OCI-LY7 (cell line): ENCODE results near the gene FGF2.

Experiments used
- EZH2phosphoT487 ChIP-seq: fragments of 200-600 bp; sonication (generic); IDR thresholded peaks from 2 replicates; pipeline ENCODE4 v1.6.1; 2018; ENCODE audit warnings: low read depth, borderline replicate concordance, mild to moderate bottlenecking, mixed run types, antibody characterized with exemption, low read length, moderate library complexity, mixed read lengths
- TF ChIP-seq, protein P1 (sequence below): fragments of 200-600 bp; sonication (generic); conservative IDR thresholded peaks from 2 replicates; pipeline ENCODE4 v1.5.1; 2014; ENCODE audit warnings: mild to moderate bottlenecking, antibody characterized with exemption, low read length, moderate library complexity, mixed read lengths

DNA sequence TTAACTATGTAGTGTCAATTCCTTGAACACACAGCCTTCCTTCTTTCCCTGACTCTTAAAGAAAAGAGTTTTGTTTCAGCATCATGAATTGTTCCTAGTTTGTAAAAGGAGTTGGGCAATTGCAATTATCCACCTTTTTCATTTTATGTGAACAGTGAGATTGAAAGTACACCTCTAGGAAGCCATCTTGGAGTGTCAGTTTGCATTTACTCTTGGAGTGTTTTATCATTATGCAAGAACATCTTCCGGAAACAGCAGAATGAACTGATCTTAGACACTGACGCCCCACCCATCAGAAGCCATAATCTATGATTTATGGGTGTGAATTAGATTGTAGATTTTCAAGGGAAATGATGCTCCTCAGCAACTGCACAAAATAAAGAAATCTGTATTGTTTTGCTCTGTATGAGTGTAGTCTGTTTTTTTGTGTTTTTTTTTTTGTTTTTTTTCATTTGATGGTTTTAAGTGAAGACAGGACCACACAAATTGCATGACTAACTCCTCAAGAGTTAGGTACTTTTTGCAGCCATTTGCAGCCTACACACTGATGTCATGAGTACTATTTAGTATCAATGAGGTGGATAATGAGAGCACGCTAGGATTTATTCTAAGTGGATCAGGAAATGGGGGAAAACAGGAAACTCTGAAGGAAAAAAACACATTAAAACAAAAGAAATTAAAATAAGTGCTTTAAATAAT is 19.5 kb upstream of the FGF2 start:
- TF ChIP-seq, protein P1, sequence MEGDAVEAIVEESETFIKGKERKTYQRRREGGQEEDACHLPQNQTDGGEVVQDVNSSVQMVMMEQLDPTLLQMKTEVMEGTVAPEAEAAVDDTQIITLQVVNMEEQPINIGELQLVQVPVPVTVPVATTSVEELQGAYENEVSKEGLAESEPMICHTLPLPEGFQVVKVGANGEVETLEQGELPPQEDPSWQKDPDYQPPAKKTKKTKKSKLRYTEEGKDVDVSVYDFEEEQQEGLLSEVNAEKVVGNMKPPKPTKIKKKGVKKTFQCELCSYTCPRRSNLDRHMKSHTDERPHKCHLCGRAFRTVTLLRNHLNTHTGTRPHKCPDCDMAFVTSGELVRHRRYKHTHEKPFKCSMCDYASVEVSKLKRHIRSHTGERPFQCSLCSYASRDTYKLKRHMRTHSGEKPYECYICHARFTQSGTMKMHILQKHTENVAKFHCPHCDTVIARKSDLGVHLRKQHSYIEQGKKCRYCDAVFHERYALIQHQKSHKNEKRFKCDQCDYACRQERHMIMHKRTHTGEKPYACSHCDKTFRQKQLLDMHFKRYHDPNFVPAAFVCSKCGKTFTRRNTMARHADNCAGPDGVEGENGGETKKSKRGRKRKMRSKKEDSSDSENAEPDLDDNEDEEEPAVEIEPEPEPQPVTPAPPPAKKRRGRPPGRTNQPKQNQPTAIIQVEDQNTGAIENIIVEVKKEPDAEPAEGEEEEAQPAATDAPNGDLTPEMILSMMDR = no peak
- no peak for TF ChIP-seq EZH2phosphoT487
